Left ventricle myocardium inferior (tissue), 1 donor: ENCODE data around the gene RAPGEF4. TPM values are rescaled to one million over a fixed set of nuclear protein-coding genes. Genes with fewer than 3 reads are reported as not detected.
A peak's percentile ranks its signal among the peaks of the same experiment; 100 is the strongest.

Experiments
- DNase-seq: peaks from one replicate; pipeline ENCODE4 v3.0.0-alpha.2; 2020
- H3K27ac ChIP-seq: fragments of 200-600 bp; replicated peaks from 2 replicates; pipeline ENCODE4 v1.8.0; 2021
- H3K27me3 ChIP-seq: fragments of 200-600 bp; 2 replicates; pipeline ENCODE4 v1.8.0; 2021; ENCODE audit warnings: low read depth
- H3K36me3 ChIP-seq: fragments of 200-600 bp; 2 replicates; pipeline ENCODE4 v1.8.0; 2021
- H3K4me1 ChIP-seq: fragments of 200-600 bp; 2 replicates; pipeline ENCODE4 v1.8.0; 2021
- H3K4me3 ChIP-seq: fragments of 200-600 bp; 2 replicates; pipeline ENCODE4 v1.8.0; 2021; ENCODE audit warnings: mild to moderate bottlenecking, moderate library complexity
- H3K9me3 ChIP-seq: fragments of 200-600 bp; replicated peaks from 2 replicates; pipeline ENCODE4 v1.8.0; 2021
- intact Hi-C: fragments of 100-400 bp; cut with micrococcal nuclease; formaldehyde crosslinking; loops from one replicate; pipeline ENCODE4 v1.11.0; 2022
- total RNA-seq: library from RNA; stranded (reverse); fragmentation: NEBNext Ultra II Directional; extraction: Animal tissue kit (Norgen Biotek cat#: 25700); gene quantifications from one replicate; pipeline ENCODE4 v1.2.1, GENCODE V29; 2021
- TF ChIP-seq, protein P1 (sequence below): fragments of 200-600 bp; IDR thresholded peaks from 2 replicates; pipeline ENCODE4 v1.8.0; 2021; ENCODE audit warnings: antibody characterized with exemption, mild to moderate bottlenecking, borderline replicate concordance
- donor health status: DM: no; HTN: yes; CAD: no; lungs with severe emphysema.

RAPGEF4 gene
- total RNA-seq, 1 donor from 2014 or later, result 3.7 TPM

DNA sequence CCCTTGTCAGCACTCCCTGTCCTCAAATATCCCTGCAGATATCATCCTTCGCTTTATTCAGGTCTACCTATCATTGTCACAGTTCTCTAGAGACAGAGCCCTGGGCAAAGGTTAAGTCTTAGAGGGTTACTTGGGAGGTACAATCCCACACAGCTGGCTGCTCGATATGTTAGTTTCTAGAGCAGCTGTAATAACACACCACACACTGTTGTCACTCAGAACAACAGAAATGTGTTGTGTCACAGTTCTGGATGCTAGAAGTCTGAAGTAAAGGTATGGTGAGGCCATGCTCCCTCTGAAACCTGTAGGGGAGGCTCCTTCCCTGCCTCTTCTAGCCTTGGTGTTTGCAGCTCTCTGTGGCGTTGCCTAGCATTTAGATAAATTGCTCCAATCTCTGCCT lies 9.9 kb upstream of the RAPGEF4 start:
- Histone ChIP-seq H3K36me3 (no peaks in the 10 kb centered on the region), H3K27me3 (no peaks in the 10 kb centered on the region), H3K9me3 (no peaks in the 10 kb centered on the region), H3K4me3 (no peak overlapping the region), H3K4me1 (no peaks in the 10 kb centered on the region), H3K27ac (no peak overlapping the region)
- TF ChIP-seq, protein P1, sequence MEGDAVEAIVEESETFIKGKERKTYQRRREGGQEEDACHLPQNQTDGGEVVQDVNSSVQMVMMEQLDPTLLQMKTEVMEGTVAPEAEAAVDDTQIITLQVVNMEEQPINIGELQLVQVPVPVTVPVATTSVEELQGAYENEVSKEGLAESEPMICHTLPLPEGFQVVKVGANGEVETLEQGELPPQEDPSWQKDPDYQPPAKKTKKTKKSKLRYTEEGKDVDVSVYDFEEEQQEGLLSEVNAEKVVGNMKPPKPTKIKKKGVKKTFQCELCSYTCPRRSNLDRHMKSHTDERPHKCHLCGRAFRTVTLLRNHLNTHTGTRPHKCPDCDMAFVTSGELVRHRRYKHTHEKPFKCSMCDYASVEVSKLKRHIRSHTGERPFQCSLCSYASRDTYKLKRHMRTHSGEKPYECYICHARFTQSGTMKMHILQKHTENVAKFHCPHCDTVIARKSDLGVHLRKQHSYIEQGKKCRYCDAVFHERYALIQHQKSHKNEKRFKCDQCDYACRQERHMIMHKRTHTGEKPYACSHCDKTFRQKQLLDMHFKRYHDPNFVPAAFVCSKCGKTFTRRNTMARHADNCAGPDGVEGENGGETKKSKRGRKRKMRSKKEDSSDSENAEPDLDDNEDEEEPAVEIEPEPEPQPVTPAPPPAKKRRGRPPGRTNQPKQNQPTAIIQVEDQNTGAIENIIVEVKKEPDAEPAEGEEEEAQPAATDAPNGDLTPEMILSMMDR, result no peak
- DNase-seq, result no peak
- intact Hi-C loops, result no loop called here

DNA sequence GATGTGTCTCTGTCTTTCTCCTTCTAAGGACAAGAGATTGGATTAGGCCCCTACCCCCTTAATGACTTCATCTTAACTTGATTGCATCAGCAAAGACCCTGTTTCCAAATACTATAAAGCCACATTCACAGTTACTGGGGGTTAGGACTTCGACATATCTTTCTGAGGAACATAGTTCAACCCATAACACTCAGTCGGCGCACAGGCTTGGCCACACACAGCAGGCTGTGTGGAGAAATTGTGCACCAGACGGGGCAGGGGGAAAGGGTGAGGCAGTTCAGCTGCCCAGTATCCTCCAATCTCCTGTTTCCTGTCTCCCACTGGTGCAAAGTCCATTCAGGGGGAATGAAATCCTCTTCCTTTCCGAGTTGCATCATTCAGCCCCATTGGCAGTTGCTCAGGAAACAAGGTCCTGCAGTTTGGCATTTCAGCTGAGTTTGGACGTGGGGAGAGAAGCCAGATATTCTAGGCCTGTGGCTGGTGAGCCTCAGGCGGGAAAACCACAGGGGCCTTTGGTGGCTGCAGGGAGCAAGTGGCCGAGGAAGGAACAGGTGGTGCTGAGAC lies 9.4 kb upstream of the RAPGEF4 start:
- no peak overlapping the region for H3K4me3 ChIP-seq
- no peak overlapping the region for H3K27ac ChIP-seq
- no peaks in the 10 kb centered on the region for H3K27me3 ChIP-seq
- H3K4me1 ChIP-seq, result no peaks in the 10 kb centered on the region
- TF ChIP-seq, protein P1, result no peak
- no peak for DNase-seq
- H3K36me3 ChIP-seq, result no peaks in the 10 kb centered on the region
- intact Hi-C loops, result no loop called here
- no peaks in the 10 kb centered on the region for H3K9me3 ChIP-seq

DNA sequence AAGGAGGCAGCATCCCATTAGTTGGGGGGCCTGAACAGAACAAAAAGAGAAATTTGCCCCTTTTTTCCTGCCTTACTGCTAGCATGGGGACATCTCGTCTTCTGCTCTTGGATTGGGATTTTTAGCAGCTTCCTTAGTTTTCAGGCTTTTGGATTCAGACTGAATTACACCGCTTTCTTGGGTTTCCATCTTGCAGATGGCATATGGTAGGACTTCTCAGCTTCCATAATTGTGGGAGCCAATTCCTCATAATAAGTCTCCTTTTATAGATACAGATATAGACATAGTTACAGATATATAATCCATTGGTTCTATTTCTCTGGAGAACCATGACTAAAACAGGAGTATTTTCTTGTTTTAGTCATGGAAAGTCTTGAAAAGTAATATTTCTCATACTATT lies 5.2 kb upstream of the RAPGEF4 start:
- Histone ChIP-seq H3K27me3 (peaks cover 26% of the 10 kb centered on the region), H3K36me3 (no peaks in the 10 kb centered on the region), H3K4me3 (no peak overlapping the region), H3K4me1 (peaks cover 19% of the 10 kb centered on the region), H3K27ac (no peak overlapping the region), H3K9me3 (no peaks in the 10 kb centered on the region)
- intact Hi-C loops, result no loop called here
- no peak for DNase-seq
- TF ChIP-seq, protein P1, result no peak

DNA sequence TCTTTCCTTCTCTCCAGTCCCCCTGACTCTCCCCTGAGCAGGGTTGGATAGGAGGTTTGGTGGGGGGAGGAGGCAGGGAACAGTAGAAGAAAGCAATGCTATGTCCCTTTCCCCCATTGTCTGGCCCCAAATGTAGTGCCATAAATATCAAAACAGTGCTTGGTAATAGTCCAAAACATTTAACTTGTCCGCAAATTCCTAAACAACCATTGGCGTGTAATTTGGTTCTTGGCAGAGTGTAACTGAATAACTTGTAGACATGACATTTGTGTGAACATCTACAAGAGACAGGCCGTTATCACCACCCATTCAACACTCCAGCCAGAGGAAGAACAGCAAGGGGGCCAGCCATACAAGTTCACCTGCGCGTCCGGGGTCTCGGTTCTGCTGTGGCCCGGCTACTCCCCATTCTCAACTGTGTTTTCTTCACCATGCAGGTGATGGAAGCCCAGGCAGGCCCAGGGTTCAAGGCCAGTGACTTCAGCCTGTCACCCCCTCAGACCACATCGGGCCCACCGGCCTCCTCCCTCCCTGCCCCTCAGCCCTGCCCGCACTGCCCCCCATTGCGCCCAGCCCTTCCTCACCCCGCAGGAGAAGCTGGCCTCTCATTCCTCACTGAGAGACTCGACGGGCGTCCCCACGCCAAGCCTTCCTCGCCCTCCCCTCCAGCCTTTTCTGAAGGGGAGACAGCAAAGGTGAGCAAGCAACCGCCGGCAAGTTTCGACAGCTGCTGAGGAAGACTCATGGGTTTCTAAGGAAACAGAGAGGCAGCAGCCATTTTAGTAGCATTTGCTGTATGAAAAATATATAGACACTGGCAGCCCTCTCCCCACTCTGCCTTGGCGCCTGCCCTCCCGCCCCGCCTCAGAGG lies 699 bp upstream of the RAPGEF4 start:
- no peaks in the 10 kb centered on the region for H3K36me3 ChIP-seq
- intact Hi-C loops, result no loop called here
- H3K27ac ChIP-seq, result peak overlapping the region; percentile 34
- H3K27me3 ChIP-seq, result peaks cover 53% of the 10 kb centered on the region
- H3K9me3 ChIP-seq, result no peaks in the 10 kb centered on the region
- H3K4me3 ChIP-seq, result peak overlapping the region; percentile 71
- no peak for DNase-seq
- TF ChIP-seq, protein P1, result no peak
- peaks cover 30% of the 10 kb centered on the region for H3K4me1 ChIP-seq

DNA sequence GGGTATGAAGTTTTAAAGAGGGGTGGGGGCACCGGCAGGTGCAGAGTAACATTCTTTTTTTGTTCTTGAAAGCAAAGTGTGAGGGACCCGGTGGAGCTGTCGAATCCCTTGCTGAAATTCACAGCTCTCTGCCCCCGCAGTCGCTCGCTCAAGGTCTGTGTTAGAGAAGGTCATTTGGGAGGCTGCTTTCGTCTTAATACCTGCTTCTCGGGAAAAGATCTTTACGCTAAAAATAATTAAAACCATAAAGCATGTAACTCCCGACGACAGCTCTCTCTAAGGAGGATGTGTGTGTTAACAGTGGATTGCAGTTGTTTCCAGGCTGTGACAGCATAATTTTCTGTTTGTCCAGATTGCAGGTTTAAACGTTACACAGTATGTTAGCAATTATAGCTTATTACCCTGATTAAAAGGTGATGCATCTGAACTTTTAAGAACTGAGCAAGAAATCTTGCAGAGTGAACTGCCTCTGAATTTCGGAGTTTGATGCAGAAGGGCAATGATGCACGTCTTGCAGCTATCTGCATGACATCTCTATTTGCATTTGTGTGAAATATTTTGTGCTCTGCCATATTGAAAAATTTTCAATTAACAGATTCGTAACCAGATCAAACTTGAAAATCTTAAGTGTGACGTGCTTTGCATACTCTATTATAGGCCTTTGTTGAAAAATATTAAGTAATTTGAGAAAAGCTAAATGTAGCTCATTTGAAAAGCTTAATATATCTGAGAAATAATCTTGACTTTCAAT lies 954 bp downstream of the RAPGEF4 start:
- no peak for DNase-seq
- no peaks in the 10 kb centered on the region for H3K9me3 ChIP-seq
- H3K27ac ChIP-seq, result peak overlapping the region; percentile 34
- H3K36me3 ChIP-seq, result no peaks in the 10 kb centered on the region
- peaks cover 30% of the 10 kb centered on the region for H3K4me1 ChIP-seq
- intact Hi-C loops, result no loop called here
- TF ChIP-seq, protein P1, result no peak
- H3K27me3 ChIP-seq, result peaks cover 53% of the 10 kb centered on the region
- peak overlapping the region; percentile 71 for H3K4me3 ChIP-seq
